Neural progenitor cell (in vitro differentiated cells): ENCODE results near the gene RND3.

ENCODE experiments used
- CTCF ChIP-seq: fragments of 200-600 bp; sonication (generic); IDR thresholded peaks from 2 replicates; pipeline ENCODE4 v1.5.1; 2017; ENCODE audit warnings: antibody characterized with exemption, mild to moderate bottlenecking
- EZH2 ChIP-seq: fragments of 200-600 bp; sonication (generic); IDR thresholded peaks from 2 replicates; pipeline ENCODE4 v1.6.1; 2017; ENCODE audit warnings: antibody characterized with exemption, mild to moderate bottlenecking, moderate library complexity
- EZH2phosphoT487 ChIP-seq: fragments of 200-600 bp; sonication (generic); IDR thresholded peaks from 2 replicates; pipeline ENCODE4 v1.6.1; 2017; ENCODE audit warnings: antibody characterized with exemption

GRCh38 chr2:150426315-150426714 is 61.2 kb downstream of the RND3 start:
- TF ChIP-seq CTCF (no peak), EZH2 (no peak), EZH2phosphoT487 (no peak)
